HepG2 (cell line): ENCODE data around the gene PPIA. TPM values are rescaled to one million over a fixed set of nuclear protein-coding genes. Genes with fewer than 3 reads are reported as not detected.

Experiments
- ARID5B ChIP-seq: IDR thresholded peaks from 2 replicates; pipeline ENCODE4 v1.4.0; 2020; ENCODE audit warnings: mild to moderate bottlenecking, missing genetic modification reagents
- ARNTL ChIP-seq: sonication (generic); formaldehyde crosslinking; IDR thresholded peaks from 2 replicates; pipeline ENCODE4 v1.4.0; 2020; ENCODE audit warnings: mild to moderate bottlenecking, missing genetic modification reagents
- CCDC6 ChIP-seq: sonication (generic); formaldehyde crosslinking; IDR thresholded peaks from 2 replicates; pipeline ENCODE4 v1.8.1; 2022; ENCODE audit warnings: mild to moderate bottlenecking, missing genetic modification reagents, moderate library complexity
- EZH2 ChIP-seq: conservative IDR thresholded peaks from 2 replicates; pipeline ENCODE4 v1.6.1; 2012; ENCODE audit warnings: mild to moderate bottlenecking, low read depth, low read length, moderate library complexity
- HMGXB4 ChIP-seq, 2 experiments: sonication (generic) in 1 of 2; formaldehyde crosslinking in 1 of 2; IDR thresholded peaks; 2 replicates each; pipeline versions ENCODE4 v1.4.0 to v1.6.1; 2018 to 2020; ENCODE audit warnings: missing genetic modification reagents in 2 of 2, borderline replicate concordance in 1 of 2, low read depth in 1 of 2, mild to moderate bottlenecking in 1 of 2, missing biosample characterization in 1 of 2
- HOXA3 ChIP-seq: sonication (generic); formaldehyde crosslinking; IDR thresholded peaks from 2 replicates; pipeline ENCODE4 v1.5.0; 2020; ENCODE audit warnings: missing genetic modification reagents
- MAFF ChIP-seq: IDR thresholded peaks from 2 replicates; pipeline ENCODE4 v1.6.1; 2011; ENCODE audit warnings: low read depth, low read length, improper control_type of control experiment
- NR2F6 ChIP-seq, 2 experiments: IDR thresholded peaks; 2 replicates each; pipeline ENCODE4 v1.6.1; 2016; ENCODE audit warnings: antibody characterized with exemption in 1 of 2, mild to moderate bottlenecking in 1 of 2
- TFE3 ChIP-seq: IDR thresholded peaks from 2 replicates; pipeline ENCODE4 v1.6.1; 2016
- ZNF276 ChIP-seq: sonication (generic); formaldehyde crosslinking; IDR thresholded peaks from 2 replicates; pipeline ENCODE4 v1.4.0; 2020; ENCODE audit warnings: mild to moderate bottlenecking, low read depth, missing genetic modification reagents
- ZNF468 ChIP-seq: sonication (generic); formaldehyde crosslinking; IDR thresholded peaks from 2 replicates; pipeline ENCODE4 v1.8.0; 2022; ENCODE audit warnings: mild to moderate bottlenecking, moderate library complexity, missing genetic modification reagents
- ZNF740 ChIP-seq: sonication (generic); formaldehyde crosslinking; IDR thresholded peaks from 2 replicates; pipeline ENCODE4 v1.4.0; 2020; ENCODE audit warnings: missing genetic modification reagents
- ZNF75D ChIP-seq: sonication (generic); formaldehyde crosslinking; IDR thresholded peaks from 2 replicates; pipeline ENCODE4 v1.8.1; 2023; ENCODE audit warnings: missing genetic modification reagents, mild to moderate bottlenecking, borderline replicate concordance
- ZSCAN21 ChIP-seq: sonication (generic); formaldehyde crosslinking; IDR thresholded peaks from 2 replicates; pipeline ENCODE4 v1.8.0; 2022; ENCODE audit warnings: mild to moderate bottlenecking, missing genetic modification reagents, moderate library complexity, borderline replicate concordance
- ZSCAN5A ChIP-seq: sonication (generic); formaldehyde crosslinking; IDR thresholded peaks from 2 replicates; pipeline ENCODE4 v1.8.0; 2022; ENCODE audit warnings: mild to moderate bottlenecking, missing genetic modification reagents, borderline replicate concordance
- polyA plus RNA-seq, 8 experiments: library from polyadenylated mRNA; depleted of rRNA in 3 of 8; stranded (reverse) in 7 of 8; unstranded in 1 of 8; fragments of >200 nt; fragmentation: Illumina TruSeq in 4 of 8; extraction: Trizol in 4 of 8; gene quantifications; 2 replicates each; pipeline versions ENCODE4 v1.2.1 to v1.2.3, GENCODE V29; 2011 to 2016; ENCODE audit warnings: low read depth in 4 of 8, missing spikeins in 1 of 8, mixed read lengths in 1 of 8; ENCODE audit not compliant: insufficient read depth in 1 of 8
- total RNA-seq, 5 experiments: library from RNA; depleted of rRNA; stranded (reverse); fragments of >200 nt; fragmentation: Illumina TruSeq; extraction: Trizol; gene quantifications; 2 replicates each; pipeline ENCODE4 v1.2.3, GENCODE V29; 2016; ENCODE audit warnings: low read depth in 1 of 5

PPIA gene
- total and polyA plus RNA-seq, 2 of the 13 experiments (the other 11 are each of a cell fraction or from before 2014, with no cell fraction given): 2,268 to 3,010 TPM

- TF ChIP-seq ZSCAN21: peak; percentile 92
- TF ChIP-seq HMGXB4 (CRISPR knock-in tag; IDR thresholded peaks at IDR 0.05; ENCODE audit: borderline replicate concordance in 1 of 2, low read depth in 1 of 2): peak in 1 of 2 experiments; percentile 37; a peak in 2 of 4 replicates
- no peak for TF ChIP-seq EZH2
- peak; percentile 50 for TF ChIP-seq ZNF276 (CRISPR knock-in tag)
- peak; percentile 82 for TF ChIP-seq ARNTL (CRISPR knock-in tag)
- no peak; the same call in 1 of the 2 replicates for TF ChIP-seq TFE3 (CRISPR knock-in tag)
- TF ChIP-seq ZNF75D (CRISPR knock-in tag): peak; percentile 53; the same call in 1 of the 2 replicates
- TF ChIP-seq ARID5B (CRISPR knock-in tag): 0 out of 2 replicates have a peak, but pooled peaks have one; percentile 21
- TF ChIP-seq ZSCAN5A (CRISPR knock-in tag): peak; percentile 85; the same call in 1 of the 2 replicates
- TF ChIP-seq MAFF: no peak
- TF ChIP-seq CCDC6 (CRISPR knock-in tag): peak; percentile 64
- peak; percentile 37; the same call in 1 of the 2 replicates for TF ChIP-seq ZNF740 (CRISPR knock-in tag)
- TF ChIP-seq NR2F6 (IDR thresholded peaks at IDR 0.05): no peak
- TF ChIP-seq NR2F6 (CRISPR knock-in tag; IDR thresholded peaks at IDR 0.05): no peak
- peak; percentile 30 for TF ChIP-seq HOXA3 (CRISPR knock-in tag)
- TF ChIP-seq ZNF468 (CRISPR knock-in tag): no peak; the same call in 1 of the 2 replicates
Measured at GRCh38 chr7:44796504-44797328, at the start of gene PPIA (continued).
